Fibroblast of the aortic adventitia (primary cell): ENCODE data around the gene PURA. TPM values are rescaled to one million over a fixed set of nuclear protein-coding genes. Genes with fewer than 3 reads are reported as not detected.

Experiments
- DNase-seq: peaks from one replicate; pipeline ENCODE4 v3.0.0-alpha.2; 2010; ENCODE audit warnings: low read depth
- H3K4me3 ChIP-seq: 2 replicates; pipeline ENCODE4 v1.5.1; 2011; ENCODE audit warnings: low read depth, mild to moderate bottlenecking, control low read depth, low read length, moderate library complexity
- CTCF ChIP-seq: IDR thresholded peaks from 2 replicates; pipeline ENCODE4 v1.5.1; 2011; ENCODE audit warnings: mild to moderate bottlenecking, low read length, control low read depth, inconsistent platforms; ENCODE audit not compliant: insufficient read depth
- total RNA-seq: library from RNA; depleted of rRNA; stranded (reverse); fragments of >200 nt; gene quantifications from 2 replicates; pipeline ENCODE4 v1.2.3, GENCODE V29; 2012; ENCODE audit warnings: low replicate concordance

PURA gene
- total RNA-seq, 1 donor: 30.4 TPM

GRCh38 chr5:140103154-140103553 is 10.8 kb upstream of the PURA start:
- no peak for DNase-seq
- no peak for TF ChIP-seq CTCF
- no peak overlapping the region for H3K4me3 ChIP-seq

- no peak for TF ChIP-seq CTCF
- no peak overlapping the region for H3K4me3 ChIP-seq
- DNase-seq: no peak
Observed at GRCh38 chr5:140104100-140104499, 9.8 kb upstream of the PURA start.

GRCh38 chr5:140106101-140106500 is 7.8 kb upstream of the PURA start:
- TF ChIP-seq CTCF: no peak
- H3K4me3 ChIP-seq: no peak overlapping the region
- no peak for DNase-seq

- TF ChIP-seq CTCF: no peak
- peak overlapping the region; percentile 92 for H3K4me3 ChIP-seq
- no peak for DNase-seq
Observed at GRCh38 chr5:140106805-140107311, 7.1 kb upstream of the PURA start.

GRCh38 chr5:140107312-140108092 is 6.4 kb upstream of the PURA start:
- H3K4me3 ChIP-seq: peak overlapping the region; percentile 92
- DNase-seq: peak; percentile 90
- TF ChIP-seq CTCF: peak; percentile 13

GRCh38 chr5:140108093-140109017 is 5.6 kb upstream of the PURA start:
- DNase-seq: no peak
- H3K4me3 ChIP-seq: peak overlapping the region; percentile 92
- TF ChIP-seq CTCF: no peak
